GM19238 (cell line): ENCODE measurements around the gene MICAL2.

ENCODE experiments used
- DNase-seq: peaks from one replicate; pipeline ENCODE4 v3.0.0; 2011; ENCODE audit warnings: low spot score; ENCODE audit not compliant: insufficient read length

The MICAL2 gene

GRCh38 chr11:12167061-12168000 is 56.9 kb downstream of the MICAL2 start:
- no peak for DNase-seq

DNA sequence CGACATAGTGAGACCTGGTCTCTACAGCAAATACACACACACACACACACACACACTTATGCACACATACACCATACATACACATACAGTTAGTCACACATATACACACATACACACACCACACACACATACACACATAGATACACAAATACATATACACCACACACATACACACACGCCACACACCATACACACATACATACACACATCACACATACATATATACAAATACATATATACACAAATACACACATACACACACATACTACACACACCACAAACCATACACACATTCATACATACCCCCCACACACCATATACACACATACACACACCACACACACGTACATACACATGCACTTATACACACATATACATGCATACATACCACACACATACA is 57.7 kb downstream of the MICAL2 start:
- DNase-seq, result no peak

DNA sequence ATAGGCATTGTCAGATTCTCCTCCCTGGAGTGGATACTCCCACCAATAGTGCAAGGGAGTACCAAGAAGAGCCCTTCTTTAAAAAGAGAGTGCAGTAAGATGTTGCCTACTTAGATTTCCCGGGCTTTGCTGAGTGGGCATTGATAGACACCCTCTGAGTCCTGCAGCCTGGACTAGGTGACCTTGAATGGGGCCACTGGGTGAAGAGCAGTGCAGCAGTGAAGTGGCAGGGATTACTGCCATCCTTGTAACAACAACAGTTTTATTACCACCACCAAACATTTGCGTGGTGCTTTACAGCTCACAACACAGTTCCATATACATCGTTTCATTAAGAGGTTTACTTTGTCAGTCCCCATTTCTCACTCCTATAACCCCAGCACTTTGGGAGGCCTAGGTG is 59.4 kb downstream of the MICAL2 start:
- no peak for DNase-seq

- no peak for DNase-seq
These were observed 60.1 kb downstream of the MICAL2 start for GRCh38 chr11:12170501-12170900.

GRCh38 chr11:12170984-12171383 is 60.6 kb downstream of the MICAL2 start:
- DNase-seq, result no peak

- no peak for DNase-seq
These were observed 61.5 kb downstream of the MICAL2 start for GRCh38 chr11:12171921-12172320.

- no peak for DNase-seq
These were observed 62.2 kb downstream of the MICAL2 start for GRCh38 chr11:12172493-12173013.

DNA sequence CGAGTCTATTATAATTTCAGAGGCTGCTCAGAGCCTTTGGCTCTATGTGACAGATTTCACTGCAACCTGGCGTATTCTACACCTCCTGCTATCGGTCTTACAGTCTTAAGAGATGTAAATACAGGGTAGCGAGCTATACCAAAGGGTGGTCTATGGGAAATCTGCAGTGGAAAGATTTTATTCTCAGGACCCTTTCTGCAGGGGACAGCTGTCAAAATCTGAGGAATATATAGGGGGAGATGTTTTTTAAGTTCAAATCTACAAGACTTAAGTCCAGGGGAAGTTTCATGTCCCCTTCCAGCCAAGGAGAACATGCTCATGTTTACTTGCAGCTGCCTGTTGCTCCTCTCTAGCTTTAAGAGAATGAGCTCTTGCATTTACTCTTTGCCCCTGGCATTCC is 62.7 kb downstream of the MICAL2 start:
- no peak for DNase-seq

GRCh38 chr11:12174128-12174476 is 63.7 kb downstream of the MICAL2 start:
- DNase-seq, result no peak

GRCh38 chr11:12174477-12175143 is 64.2 kb downstream of the MICAL2 start:
- DNase-seq, result no peak

DNA sequence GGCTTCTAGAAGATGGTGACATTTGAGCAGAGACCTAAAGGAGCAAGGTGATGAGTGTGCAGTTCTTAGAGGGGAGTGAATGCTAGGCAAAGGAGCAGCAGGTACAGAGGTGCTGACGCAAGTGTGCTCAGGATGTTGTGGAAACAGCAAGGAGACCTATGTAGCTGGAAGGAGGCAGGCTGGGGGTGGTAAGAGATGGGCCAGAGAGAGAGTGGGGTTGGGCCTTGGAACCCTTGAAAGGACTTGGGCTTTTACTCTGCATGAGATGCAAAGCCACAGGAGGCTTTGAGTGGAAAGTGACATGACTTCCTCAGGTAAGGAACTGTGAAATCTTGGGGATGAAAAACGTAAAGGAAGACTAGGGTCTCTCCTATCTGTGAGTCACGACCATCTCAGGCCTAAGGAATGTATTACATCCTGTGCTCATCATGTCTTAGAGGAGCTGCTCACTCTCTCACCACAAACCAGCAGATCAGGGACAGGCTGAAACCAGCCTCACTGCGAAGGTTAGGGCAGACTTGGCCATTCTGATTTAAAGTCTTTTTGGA is 65.4 kb downstream of the MICAL2 start:
- DNase-seq, result no peak

DNA sequence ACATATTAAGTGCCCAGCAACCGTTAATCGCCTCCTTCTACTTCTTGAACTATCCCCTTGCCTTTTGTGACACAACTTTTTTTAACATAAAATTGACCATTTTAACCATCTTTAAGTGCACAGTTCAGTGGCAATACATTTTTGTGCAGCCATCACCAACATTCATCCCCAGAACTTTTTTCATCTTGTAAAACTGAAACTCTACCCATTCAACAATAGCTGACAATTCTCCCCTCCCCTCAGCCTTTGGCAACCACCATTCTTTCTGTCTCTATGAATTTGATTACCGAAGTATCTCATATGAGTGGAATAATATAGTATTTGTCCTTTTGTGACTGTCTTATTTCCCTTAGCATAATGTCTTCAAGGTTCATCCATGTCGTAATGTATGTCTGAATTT is 66.0 kb downstream of the MICAL2 start:
- DNase-seq, result no peak

- no peak for DNase-seq
These were observed 67.4 kb downstream of the MICAL2 start for GRCh38 chr11:12177739-12178338.

DNA sequence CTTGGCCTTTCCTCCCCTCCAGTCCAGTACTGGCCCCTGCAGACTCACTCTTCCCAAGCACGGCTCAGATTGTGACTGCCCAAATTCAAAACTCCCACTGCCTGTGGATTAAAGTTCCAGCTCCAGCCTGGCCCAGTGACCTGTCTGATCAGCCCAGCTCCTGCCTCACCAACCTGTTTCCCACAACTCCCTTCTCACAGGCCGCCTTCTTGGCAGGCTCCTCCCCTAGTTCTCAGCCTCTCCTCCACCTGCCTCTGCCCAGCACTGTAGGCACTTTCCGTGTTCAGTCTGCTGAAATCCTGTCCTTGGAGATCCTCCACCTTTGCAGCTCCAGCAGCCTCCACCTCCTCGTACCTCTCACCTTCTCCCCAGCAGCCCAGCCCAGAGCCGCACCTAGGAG is 68.6 kb downstream of the MICAL2 start:
- DNase-seq, result no peak

- DNase-seq, result no peak
These were observed 69.1 kb downstream of the MICAL2 start for GRCh38 chr11:12179531-12179930.

DNA sequence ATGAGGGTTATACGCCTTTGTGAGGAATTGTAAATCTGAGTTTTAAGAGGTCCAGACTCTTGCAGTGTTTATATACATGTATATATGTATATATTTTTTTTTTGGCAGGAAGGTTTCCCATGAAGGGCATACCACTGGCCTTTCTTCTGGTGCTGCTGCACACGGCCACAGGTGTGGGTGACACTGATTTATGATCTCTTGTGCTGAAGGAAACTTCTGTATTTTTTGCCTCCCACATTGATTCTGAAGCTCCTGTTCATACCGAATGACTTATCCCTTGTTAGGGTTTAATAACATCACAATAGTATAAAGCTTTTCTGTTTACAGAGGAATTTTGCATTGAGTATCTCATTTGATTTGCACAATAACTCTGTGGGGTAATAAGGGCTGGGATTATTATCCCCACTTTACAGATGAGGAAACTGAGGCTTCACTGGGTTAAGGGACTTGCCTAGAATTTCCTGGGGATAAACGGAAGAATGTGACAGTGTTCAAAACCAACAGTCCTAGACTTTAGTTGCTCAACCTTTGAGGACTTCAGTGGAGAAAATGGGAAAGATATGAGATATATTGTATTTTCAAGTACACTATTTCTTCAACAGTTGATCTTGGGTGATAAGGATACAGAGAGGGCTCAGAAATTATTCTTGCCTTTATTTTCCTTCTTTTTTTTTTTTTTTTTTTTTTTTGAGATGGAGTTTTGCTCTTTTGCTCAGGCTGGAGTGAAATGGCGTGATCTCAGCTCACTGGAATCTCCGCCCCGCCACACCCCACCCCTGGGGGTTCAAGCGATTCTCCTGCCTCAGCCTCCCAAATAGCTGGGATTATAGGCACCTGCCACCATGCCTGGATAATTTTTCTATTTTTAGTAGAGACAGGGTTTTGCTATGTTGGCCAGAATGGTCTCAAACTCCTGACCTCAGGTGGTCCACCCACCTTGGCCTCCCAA is 70.1 kb downstream of the MICAL2 start:
- DNase-seq, result no peak

DNA sequence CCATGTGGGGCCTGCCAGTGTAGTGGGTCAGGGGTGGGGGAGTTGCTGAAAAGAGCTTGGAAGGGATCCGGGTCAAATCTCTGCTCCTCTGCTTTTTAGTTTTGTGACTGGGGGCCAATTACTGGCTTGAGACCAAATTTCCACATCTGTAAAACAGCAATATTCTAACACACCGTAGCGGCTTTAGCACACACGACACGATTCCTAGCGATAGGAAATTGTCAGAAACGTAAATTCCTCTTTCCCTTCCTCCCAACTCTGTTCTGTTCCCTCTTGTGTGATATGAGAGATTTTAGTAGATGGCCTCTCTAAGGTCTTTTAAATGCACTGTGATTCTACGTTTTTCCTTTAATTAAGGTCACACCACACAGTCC is 71.9 kb downstream of the MICAL2 start:
- DNase-seq, result no peak

DNA sequence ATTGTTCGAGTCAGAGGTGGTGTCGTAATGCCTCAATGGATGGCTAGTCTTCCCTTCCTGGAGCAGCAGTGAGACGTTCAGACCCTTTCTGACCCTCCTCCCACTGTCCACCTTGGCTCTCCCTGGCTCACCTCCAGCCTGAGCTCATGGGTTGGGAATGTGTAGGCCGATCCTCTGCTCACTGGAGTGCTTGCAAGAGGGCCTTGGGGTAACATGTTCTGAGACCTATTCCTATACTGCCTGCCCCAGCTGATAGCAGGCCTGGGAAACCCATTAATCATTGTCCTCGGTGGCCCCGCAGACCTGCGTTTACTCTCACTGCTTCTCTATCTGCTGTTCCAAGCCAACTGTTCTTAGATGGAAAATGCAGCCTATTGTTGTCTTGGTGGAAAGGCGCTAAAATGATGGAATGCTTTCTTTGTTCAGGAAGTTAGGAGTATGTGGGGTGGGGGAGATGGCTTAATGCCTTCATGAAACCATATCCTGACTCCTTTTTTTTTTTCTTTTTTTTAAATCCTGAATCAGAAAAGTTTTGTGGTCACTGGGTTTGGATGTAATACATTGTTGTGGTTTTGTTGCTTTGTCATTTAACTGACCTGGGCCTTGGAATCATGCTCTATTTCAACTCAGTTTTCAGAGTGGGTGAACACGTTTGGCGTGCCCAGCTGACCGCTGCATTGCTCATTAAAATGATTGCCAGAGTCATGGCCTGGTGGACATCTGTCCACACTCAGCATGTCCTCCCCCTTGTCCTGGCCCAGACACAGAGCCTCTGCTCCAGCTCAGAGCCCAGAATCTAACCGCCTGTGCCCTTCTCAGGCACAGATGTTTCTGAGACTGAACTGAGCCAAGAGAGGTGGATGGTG is 72.5 kb downstream of the MICAL2 start:
- no peak for DNase-seq

DNA sequence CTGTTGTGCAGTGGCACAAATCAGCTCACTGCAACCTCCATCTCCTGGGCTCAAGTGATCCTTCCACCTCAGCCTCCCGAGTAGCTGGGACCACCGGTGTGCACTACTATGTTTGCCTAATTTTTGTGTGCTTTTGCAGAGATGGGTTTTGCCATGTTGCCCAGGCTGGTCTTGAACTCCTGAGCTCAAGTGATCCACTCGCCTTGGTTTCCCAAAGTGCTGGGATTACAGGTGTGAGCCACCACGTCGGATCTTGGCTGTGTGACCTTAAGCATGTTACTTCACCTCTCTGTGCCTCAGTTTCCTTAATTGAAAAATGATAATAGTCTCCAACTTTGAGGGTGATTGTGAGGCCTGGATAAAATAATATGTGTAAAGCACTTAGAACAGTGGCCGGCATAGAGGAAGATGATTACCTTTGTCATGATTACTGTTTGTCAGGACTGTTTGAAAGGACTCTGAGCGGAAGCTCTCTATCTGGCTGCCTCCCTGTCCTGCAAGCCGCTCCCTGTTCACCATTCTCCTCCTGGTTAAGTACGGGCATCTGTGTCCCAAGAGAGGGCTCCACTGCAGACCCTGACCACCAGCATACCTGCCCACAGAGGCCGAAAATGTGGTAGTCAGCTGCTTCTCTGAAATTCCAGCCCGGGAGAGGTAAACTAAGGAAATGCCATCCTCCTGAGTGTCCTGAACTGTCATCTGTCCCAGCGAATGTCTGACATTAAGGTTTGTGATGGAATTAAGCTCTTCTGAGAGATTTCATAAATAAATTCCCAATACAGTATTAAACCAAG is 73.6 kb downstream of the MICAL2 start:
- no peak for DNase-seq
